HepG2 (cell line): ENCODE measurements around the gene MBTD1.

Source experiments
- ETS1 ChIP-seq: sonication (generic); formaldehyde crosslinking; IDR thresholded peaks from 2 replicates; pipeline ENCODE4 v1.4.0; 2020; ENCODE audit warnings: missing genetic modification reagents
- POLR2A ChIP-seq, 2 experiments: IDR thresholded peaks; 2 replicates each; pipeline ENCODE4 v1.6.1; 2011; ENCODE audit warnings: low read depth in 2 of 2, low read length in 2 of 2, mild to moderate bottlenecking in 1 of 2, moderate library complexity in 1 of 2; ENCODE audit not compliant: insufficient read depth in 1 of 2
- RFX5 ChIP-seq: IDR thresholded peaks from 2 replicates; pipeline ENCODE4 v1.6.1; 2011; ENCODE audit warnings: low read depth, low read length, improper control_type of control experiment
- ZNF274 ChIP-seq: sonication (generic); formaldehyde crosslinking; IDR thresholded peaks from 2 replicates; pipeline ENCODE4 v1.5.1; 2020; ENCODE audit warnings: mild to moderate bottlenecking, missing genetic modification reagents
- ZNF530 ChIP-seq: sonication (generic); formaldehyde crosslinking; IDR thresholded peaks from 2 replicates; pipeline ENCODE4 v1.5.0; 2020; ENCODE audit warnings: low read depth, mild to moderate bottlenecking, missing genetic modification reagents
- ZNF550 ChIP-seq: sonication (generic); formaldehyde crosslinking; IDR thresholded peaks from 2 replicates; pipeline ENCODE4 v1.4.0; 2020; ENCODE audit warnings: mild to moderate bottlenecking, missing genetic modification reagents, borderline replicate concordance
- ZSCAN12 ChIP-seq: sonication (generic); formaldehyde crosslinking; IDR thresholded peaks from 2 replicates; pipeline ENCODE4 v1.9.0; 2021; ENCODE audit warnings: mild to moderate bottlenecking, missing genetic modification reagents
- TF ChIP-seq, protein P1 (sequence below): IDR thresholded peaks from 2 replicates; pipeline ENCODE4 v1.6.1; 2016; ENCODE audit warnings: low read depth

DNA sequence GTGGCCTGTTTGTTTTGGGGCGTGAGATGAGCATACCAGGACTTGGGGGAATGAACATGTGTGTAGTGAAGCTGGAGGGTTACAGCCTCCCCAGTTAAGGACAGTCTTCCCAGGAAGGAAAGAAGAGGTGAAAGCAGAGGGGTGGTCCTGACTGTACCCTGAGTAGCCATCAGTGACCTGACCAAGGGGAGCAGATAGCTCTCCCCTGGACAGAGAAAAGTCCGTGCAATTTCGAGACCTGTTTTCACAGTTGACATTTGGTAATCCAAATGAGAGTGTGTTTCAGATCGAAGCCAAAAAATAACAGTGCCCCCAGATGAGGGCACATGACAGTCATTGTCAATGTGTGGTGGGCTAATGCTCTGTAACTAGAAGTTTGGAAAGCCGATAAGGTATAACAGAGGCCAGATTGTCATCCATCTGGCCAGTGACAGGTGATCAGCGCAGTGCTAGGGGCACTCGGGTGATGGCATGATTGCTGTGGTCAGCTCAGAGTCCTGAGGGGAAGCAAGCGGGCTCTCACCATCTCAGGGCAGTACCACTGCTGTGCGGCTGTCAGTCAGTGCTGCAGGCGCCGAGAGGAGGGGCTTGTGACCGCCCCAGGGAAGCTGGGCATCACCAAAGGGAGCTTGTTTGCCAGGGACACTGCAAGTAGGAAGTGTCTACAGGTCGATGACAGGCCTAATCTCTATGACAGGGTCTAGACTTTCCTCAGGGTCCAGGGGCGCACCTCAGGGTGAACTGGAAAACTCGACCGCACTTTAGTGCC, 94.8 kb downstream of the MBTD1 start:
- TF ChIP-seq ZSCAN12 (CRISPR knock-in tag): no peak
- TF ChIP-seq ZNF530 (CRISPR knock-in tag): no peak
- no peak for TF ChIP-seq POLR2A (IDR thresholded peaks at IDR 0.05; ENCODE audit: insufficient read depth in 1 of 2, low read depth in 2 of 2, low read length in 2 of 2)
- TF ChIP-seq ETS1 (CRISPR knock-in tag): no peak
- TF ChIP-seq, protein P1, sequence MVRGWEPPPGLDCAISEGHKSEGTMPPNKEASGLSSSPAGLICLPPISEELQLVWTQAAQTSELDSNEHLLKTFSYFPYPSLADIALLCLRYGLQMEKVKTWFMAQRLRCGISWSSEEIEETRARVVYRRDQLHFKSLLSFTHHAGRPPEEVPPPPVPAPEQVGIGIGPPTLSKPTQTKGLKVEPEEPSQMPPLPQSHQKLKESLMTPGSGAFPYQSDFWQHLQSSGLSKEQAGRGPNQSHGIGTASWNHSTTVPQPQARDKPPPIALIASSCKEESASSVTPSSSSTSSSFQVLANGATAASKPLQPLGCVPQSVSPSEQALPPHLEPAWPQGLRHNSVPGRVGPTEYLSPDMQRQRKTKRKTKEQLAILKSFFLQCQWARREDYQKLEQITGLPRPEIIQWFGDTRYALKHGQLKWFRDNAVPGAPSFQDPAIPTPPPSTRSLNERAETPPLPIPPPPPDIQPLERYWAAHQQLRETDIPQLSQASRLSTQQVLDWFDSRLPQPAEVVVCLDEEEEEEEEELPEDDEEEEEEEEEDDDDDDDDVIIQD (CRISPR knock-in tag): no peak
- no peak for TF ChIP-seq ZNF274 (CRISPR knock-in tag)
- TF ChIP-seq ZNF550: no peak
- no peak for TF ChIP-seq RFX5
